Measurements from ENCODE around the gene ULK4. TPM values are rescaled to one million over a fixed set of nuclear protein-coding genes. Genes with fewer than 3 reads are reported as not detected.

Gene ULK4
- total and polyA plus RNA-seq, 2 of the 8 experiments (the other 6 are each of a cell fraction or from before 2014, with no cell fraction given), result 3.0 to 10.8 TPM

- FAIRE-seq (no peak), DNase-seq (ENCODE audit: low read depth in 1 of 2, low spot score in 2 of 2) (no peak)
- H2BK5ac ChIP-seq (ENCODE audit: low read depth, low read length), result no peak overlapping the region
- TF ChIP-seq SIX5 (IDR thresholded peaks at IDR 0.05; ENCODE audit: low read depth, low read length), result no peak
- no peak for TF ChIP-seq TAF7 (optimal IDR thresholded peaks at IDR 0.05; ENCODE audit: borderline replicate concordance, low read depth, low read length)
- TF ChIP-seq CHD1 (IDR thresholded peaks at IDR 0.05; ENCODE audit: low read depth, low read length), result no peak
- TF ChIP-seq ZNF274 (IDR thresholded peaks at IDR 0.05; ENCODE audit: borderline replicate concordance, extremely low read depth, low read length), result no peak
- no peak for TF ChIP-seq GABPA (IDR thresholded peaks at IDR 0.05; ENCODE audit: borderline replicate concordance, insufficient read depth, low read length)
- no peak for TF ChIP-seq CHD2 (IDR thresholded peaks at IDR 0.05; ENCODE audit: low read length)
- TF ChIP-seq KDM1A (IDR thresholded peaks at IDR 0.05; ENCODE audit: borderline replicate concordance, low read length), result no peak
- H3K9ac ChIP-seq (replicated peaks in 1 of 4; ENCODE audit: extremely low read depth in 1 of 4, low read depth in 3 of 4, low read length in 3 of 4), result no peak overlapping the region
- no peaks in the 10 kb centered on the region for H3K79me1 ChIP-seq (ENCODE audit: low read depth, low read length)
- H3K14ac ChIP-seq (ENCODE audit: insufficient read length), result no peak overlapping the region
- H3K36me3 ChIP-seq (ENCODE audit: control insufficient read depth in 2 of 4, insufficient read depth in 4 of 4, low read length in 3 of 4), result peaks cover 0 to 8% (median 0%) of the 10 kb centered on the region in 4 experiments; a peak in 3 of 8 replicates
- no peak overlapping the region for H3K4me2 ChIP-seq (ENCODE audit: insufficient read depth in 1 of 2, low read depth in 2 of 2, low read length in 2 of 2)
- H3K9me3 ChIP-seq (ENCODE audit: insufficient read depth in 2 of 2, low read depth in 1 of 2, low read length in 1 of 2), result peaks cover 10 to 13% of the 10 kb centered on the region in 2 experiments
- no peak overlapping the region for H2BK20ac ChIP-seq (ENCODE audit: low read length)
- CTCF ChIA-PET (ENCODE audit: partially characterized antibody), result no interaction called here
- H3K27ac ChIP-seq (ENCODE audit: low read depth, low read length), result no peak overlapping the region
- no peak overlapping the region for H3K4me3 ChIP-seq (ENCODE audit: extremely low read depth in 1 of 4, insufficient read depth in 2 of 4, low read depth in 3 of 4, low read length in 4 of 4)
- no peaks in the 10 kb centered on the region for H3K4me1 ChIP-seq (replicated peaks in 1 of 4; ENCODE audit: control insufficient read depth in 3 of 4, insufficient read depth in 4 of 4, low read length in 3 of 4)
- no peak overlapping the region for H3K23ac ChIP-seq (ENCODE audit: insufficient read length)
- no peak overlapping the region for H3K4ac ChIP-seq (replicated peaks; ENCODE audit: insufficient read length, low read depth, low read length)
- no peak overlapping the region for H2AFZ ChIP-seq (ENCODE audit: low read length)
- no peaks in the 10 kb centered on the region for H3K79me2 ChIP-seq (ENCODE audit: control insufficient read depth in 1 of 2, insufficient read depth in 2 of 2, low read length in 2 of 2)
- H2BK120ac ChIP-seq (replicated peaks; ENCODE audit: low read depth, low read length), result no peak overlapping the region
- H2BK12ac ChIP-seq (ENCODE audit: low read depth, low read length), result no peak overlapping the region
- no peak overlapping the region for H2BK15ac ChIP-seq (ENCODE audit: low read length)
- H4K5ac ChIP-seq (ENCODE audit: insufficient read length, low read depth, low read length), result no peak overlapping the region
- no peaks in the 10 kb centered on the region for H3K23me2 ChIP-seq (ENCODE audit: low read depth, low read length)
- H4K20me1 ChIP-seq (replicated peaks in 1 of 2; ENCODE audit: control insufficient read depth in 1 of 2, insufficient read depth in 2 of 2, low read length in 2 of 2), result no peaks in the 10 kb centered on the region
- H3K56ac ChIP-seq (replicated peaks; ENCODE audit: insufficient read length, low read depth, low read length), result no peak overlapping the region
- POLR2A ChIA-PET (ENCODE audit: partially characterized antibody), result no interaction called here
- H4K91ac ChIP-seq (replicated peaks; ENCODE audit: insufficient read length, low read length), result no peak overlapping the region
- peaks cover 0 to 1% (median 0%) of the 10 kb centered on the region in 4 experiments; a peak in 1 of 7 replicates for H3K27me3 ChIP-seq (replicated peaks in 1 of 4; ENCODE audit: control insufficient read depth in 3 of 4, extremely low read depth in 1 of 4, insufficient read depth in 3 of 4, low read length in 3 of 4)
- H2AK5ac ChIP-seq (ENCODE audit: low read depth, low read length), result no peak overlapping the region
- no peak overlapping the region for H4K8ac ChIP-seq (ENCODE audit: extremely low read depth, insufficient read depth, low read length)
- H3K18ac ChIP-seq (ENCODE audit: extremely low read depth, low read length), result no peak overlapping the region
- WGBS, 2 experiments (ENCODE audit: extremely low coverage in 1 of 2, insufficient coverage in 1 of 2, insufficient read length in 1 of 2, insufficient replicate concordance in 2 of 2, low coverage in 1 of 2, low lambda C conversion rate in 2 of 2, missing lambda C conversion rate in 1 of 2), result 82% methylated on average over 3 of the region's 3 CpGs; no CpG with 5 or more reads in 1 of the 2 experiments
These were observed 300.1 kb downstream of the ULK4 start for GRCh38 chr3:41661796-41662195.

Data from H1 (cell line).